ENCODE data around the gene PURA.

PURA gene

GRCh38 chr5:140131967-140132409 lies 18.1 kb downstream of the PURA start:
- DNase-seq = no peak
- intact Hi-C loops (cut with DNase I) = no loop called here

GRCh38 chr5:140133514-140134167 lies 19.7 kb downstream of the PURA start:
- DNase-seq = no peak

GRCh38 chr5:140134277-140134935 lies 20.5 kb downstream of the PURA start:
- intact Hi-C loops (cut with DNase I) = no loop called here
- DNase-seq = no peak

More at GRCh38 chr5:140133514-140134167, 19.7 kb downstream of the PURA start:
- intact Hi-C loops (cut with DNase I) = no loop called here

GRCh38 chr5:140135127-140135526 lies 21.2 kb downstream of the PURA start:
- intact Hi-C loops (cut with DNase I) = no loop called here
- no peak for DNase-seq

GRCh38 chr5:140136624-140137023 lies 22.7 kb downstream of the PURA start:
- DNase-seq = no peak
- intact Hi-C loops (cut with DNase I) = no loop called here

GRCh38 chr5:140140435-140140834 lies 26.5 kb downstream of the PURA start:
- intact Hi-C loops (cut with DNase I) = no loop called here
- no peak for DNase-seq

- DNase-seq = no peak
These were observed 27.3 kb downstream of the PURA start for GRCh38 chr5:140141241-140141640.

DNA sequence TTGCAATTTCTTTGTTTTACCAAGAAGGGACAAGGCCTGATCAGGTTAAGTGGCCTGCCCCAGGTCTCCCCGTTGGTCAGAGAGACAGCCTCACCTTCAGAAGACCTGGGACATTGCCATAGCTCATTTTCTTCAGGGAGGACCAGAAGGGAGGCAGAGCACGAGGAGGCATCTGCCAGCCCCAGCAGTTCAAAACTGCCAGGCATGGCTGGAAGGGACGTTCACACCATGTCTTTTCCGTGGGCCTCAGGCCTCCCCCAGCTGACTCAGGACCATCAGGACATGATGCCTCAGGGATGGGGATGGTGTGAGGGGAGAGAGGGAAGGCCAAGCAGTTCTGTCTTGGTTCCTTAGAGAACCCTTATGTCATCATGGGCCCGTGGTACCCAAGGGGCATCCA lies 28.3 kb downstream of the PURA start:
- no peak for DNase-seq
- intact Hi-C loops (cut with DNase I) = no loop called here

More at GRCh38 chr5:140141241-140141640, 27.3 kb downstream of the PURA start:
- intact Hi-C loops (cut with DNase I) = no loop called here

DNA sequence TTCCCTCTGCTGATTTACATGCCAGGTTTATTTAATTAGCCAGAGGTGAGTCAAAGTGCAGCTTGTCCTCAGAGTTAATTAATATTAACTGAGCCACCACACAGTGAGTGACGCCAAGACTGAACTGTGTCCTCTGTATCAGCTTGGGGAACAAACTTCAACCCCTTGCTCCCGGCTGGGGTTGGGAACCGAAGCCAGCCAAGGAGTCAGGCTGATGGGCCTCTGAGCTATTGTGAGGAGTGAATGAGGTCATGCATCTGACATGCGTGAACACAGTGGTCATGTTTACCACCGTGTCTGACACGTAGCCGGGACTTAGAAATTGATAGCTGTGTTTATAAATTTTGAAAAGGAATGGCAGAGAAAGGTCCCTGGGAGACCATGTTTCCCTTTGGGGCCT lies 28.9 kb downstream of the PURA start:
- DNase-seq = no peak
- intact Hi-C loops (cut with DNase I) = no loop called here

DNA sequence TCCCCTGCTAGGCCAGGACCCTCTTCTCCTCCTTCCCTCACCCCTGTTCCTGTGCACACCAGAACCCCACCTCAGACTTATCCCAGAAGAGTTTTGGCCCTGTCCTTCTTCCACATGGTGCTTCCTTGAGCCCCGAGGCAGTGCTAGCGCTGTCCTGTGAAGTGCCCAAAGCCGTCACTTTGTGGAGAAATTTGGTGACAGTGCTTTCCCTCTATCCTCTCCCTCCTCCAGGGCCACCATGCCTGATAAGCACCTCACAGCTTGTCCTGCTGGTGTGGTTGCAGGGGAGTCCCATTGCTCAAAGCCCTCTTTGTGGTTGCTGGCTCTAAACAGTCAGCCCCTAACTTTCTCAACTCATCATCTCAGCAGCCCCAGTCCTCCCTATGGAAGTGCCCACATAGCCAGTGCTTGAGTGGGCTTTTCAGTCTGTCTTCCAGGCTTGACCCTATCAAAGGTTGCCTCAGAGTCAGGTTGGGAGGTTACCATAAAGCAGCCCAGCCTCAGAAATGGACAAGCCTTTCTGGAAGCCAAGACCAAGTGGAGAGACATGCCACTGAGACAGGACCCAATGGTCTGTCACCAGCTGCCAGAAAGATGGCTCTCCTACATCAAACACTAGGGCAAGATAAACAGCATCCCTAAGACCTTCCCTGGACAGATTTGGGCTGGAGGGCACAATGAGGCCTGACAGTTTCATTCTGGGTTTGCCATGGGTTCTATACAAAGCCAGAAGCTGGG lies 29.8 kb downstream of the PURA start:
- intact Hi-C loops (cut with DNase I) = no loop called here
- DNase-seq = peak in 1 of 10 donors; percentile 55

DNA sequence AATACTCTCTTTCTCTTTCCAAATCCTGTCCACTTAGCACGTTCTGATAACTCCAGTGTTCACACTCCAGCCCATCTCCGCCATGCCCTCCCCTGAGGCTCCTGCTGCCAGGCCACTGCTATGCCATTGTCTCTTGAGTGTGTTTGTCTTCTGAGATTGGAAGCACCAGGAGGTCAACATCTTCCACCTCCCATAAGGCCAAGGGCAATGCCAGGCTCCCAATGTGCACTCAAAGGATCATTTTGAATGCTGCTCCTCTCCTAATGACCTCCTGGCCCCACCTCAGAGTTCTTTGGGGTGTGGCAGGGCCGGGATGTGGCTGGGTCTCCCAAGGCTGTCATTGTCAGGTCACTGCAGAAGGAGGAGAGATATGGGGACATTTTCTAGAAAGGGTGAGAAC lies 31.3 kb downstream of the PURA start:
- intact Hi-C loops (cut with DNase I) = loop anchor here (5.0 kb wide), 1 partner anchor 33 kb away; the partner anchor contains the start of gene PURA

GRCh38 chr5:140145818-140146522 lies 32.1 kb downstream of the PURA start:
- peak; percentile 32 to 94 (median 55) for DNase-seq
- intact Hi-C loops (cut with DNase I) = loop anchor here (5.0 kb wide), 1 partner anchor 34 kb away; the partner anchor contains the start of gene PURA

More for the DNA sequence above, 31.3 kb downstream of the PURA start:
- DNase-seq = no peak

GRCh38 chr5:140146523-140146842 lies 32.6 kb downstream of the PURA start:
- intact Hi-C loops (cut with DNase I) = loop anchor here (5.0 kb wide), 1 partner anchor 34 kb away; the partner anchor contains the start of gene PURA
- no peak for DNase-seq

GRCh38 chr5:140147460-140147859 lies 33.6 kb downstream of the PURA start:
- no peak for DNase-seq
- intact Hi-C loops (cut with DNase I) = loop anchor here (5.0 kb wide), 1 partner anchor 35 kb away; the partner anchor contains the start of gene PURA

DNA sequence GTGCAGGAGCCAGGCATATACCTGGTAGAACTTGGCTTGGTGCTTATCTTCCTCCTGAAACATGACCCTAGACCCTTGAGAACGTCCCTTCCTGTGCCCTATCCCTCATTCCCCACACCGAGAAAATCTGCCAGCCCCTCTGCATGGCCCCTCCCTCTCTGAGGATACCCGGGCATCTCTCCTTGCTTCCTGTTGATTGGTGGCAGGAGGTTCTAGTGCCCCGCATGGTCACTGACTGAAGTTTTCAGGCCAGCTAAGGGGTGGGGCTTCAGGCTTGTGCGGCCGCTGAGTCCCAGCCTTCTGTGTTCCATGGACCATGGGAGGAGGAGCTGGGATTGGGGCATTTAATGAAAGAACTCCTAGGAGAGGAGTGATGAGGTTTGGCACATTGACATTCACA lies 34.6 kb downstream of the PURA start:
- intact Hi-C loops (cut with DNase I) = loop anchor here (5.0 kb wide), 1 partner anchor 36 kb away; the partner anchor contains the start of gene PURA

DNA sequence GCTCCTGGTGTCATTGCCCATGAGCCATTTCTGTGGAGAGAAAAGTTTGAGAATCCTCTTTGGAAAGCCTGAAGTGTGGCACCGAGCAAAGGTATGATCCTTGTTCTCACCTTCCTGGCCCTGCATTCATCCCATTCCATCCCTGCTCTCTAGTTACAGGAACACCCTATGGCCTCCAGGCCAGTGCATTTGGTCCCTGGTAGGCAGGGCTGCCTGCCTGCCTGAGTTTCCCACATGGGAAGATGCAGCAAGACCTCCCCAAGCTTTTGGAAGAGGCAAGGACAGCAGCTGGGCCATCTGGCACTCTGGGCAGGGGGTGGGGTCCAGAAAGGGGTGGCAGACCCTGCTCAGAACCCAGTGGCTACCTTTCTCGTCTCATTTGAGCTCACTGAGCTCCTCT lies 36.3 kb downstream of the PURA start:
- no peak for DNase-seq
- intact Hi-C loops (cut with DNase I) = no loop called here

More for the DNA sequence above, 34.6 kb downstream of the PURA start:
- peak in 1 of 10 donors; percentile 48 for DNase-seq

DNA sequence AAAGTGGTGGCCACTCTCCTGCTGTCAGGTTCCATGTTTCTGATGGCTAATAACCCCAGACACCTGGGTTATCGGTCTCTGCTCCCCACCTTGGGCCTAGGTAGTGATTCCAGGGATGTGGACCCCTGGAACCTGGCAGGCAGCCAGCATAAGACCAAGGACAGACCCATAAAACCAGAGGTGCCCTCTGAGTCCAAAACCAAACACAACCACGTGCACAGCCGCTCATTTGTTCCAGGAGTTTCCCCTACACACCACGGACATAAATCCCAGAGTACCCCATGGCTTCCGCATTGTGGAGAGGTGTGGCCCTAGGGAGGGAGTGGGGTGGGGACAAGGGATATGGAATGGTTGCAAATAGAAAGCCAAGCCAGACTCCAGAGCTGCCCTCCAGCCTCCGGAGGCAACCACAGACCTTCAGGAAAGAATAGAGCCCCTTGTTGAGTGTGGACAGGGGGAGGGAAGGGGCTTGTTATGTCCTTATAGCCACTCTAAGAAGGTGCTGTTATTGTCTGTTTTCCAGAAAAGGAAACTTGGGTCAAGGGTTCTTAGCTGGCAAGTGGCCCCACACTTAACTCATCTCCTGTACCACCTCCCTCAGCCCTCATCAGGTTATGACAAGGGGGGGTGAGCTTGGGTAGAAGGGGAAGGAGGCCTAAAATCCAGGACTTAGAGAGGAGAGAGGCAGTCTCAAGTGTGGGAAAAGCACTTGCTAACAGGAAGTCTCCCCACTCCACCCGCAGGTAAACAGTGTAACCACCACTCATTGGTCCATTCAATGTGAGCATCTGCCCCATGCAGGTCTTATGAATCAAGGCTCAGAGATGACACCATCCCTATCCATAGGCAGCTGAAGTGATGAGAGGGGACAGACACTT lies 37.5 kb downstream of the PURA start:
- no peak for DNase-seq
- intact Hi-C loops (cut with DNase I) = no loop called here

- peak in 1 of 10 donors; percentile 56 for DNase-seq
- intact Hi-C loops (cut with DNase I) = no loop called here
These were observed 38.4 kb downstream of the PURA start for GRCh38 chr5:140152022-140152999.

Measured in posterior cingulate gyrus (tissue), 11 donors.